NT2/D1 (cell line): Measurements from ENCODE around the gene MED25.

Experiments
- DNase-seq: peaks from one replicate; pipeline ENCODE4 v3.0.0-alpha.2; 2011; ENCODE audit warnings: low read depth, low spot score
- H3K27me3 ChIP-seq: 2 replicates; pipeline ENCODE4 v1.6.0; 2011; ENCODE audit warnings: mild to moderate bottlenecking; ENCODE audit not compliant: insufficient read length, insufficient read depth
- H3K36me3 ChIP-seq: 2 replicates; pipeline ENCODE4 v1.6.1; 2011; ENCODE audit warnings: mild to moderate bottlenecking, low read length, mixed read lengths; ENCODE audit not compliant: insufficient read depth, insufficient read length
- H3K4me1 ChIP-seq: 2 replicates; pipeline ENCODE4 v1.5.1; 2011; ENCODE audit not compliant: insufficient read depth, insufficient read length
- H3K4me3 ChIP-seq: 2 replicates; pipeline ENCODE4 v1.5.1; 2011; ENCODE audit warnings: low read depth; ENCODE audit not compliant: insufficient read length
- H3K9ac ChIP-seq: 2 replicates; pipeline ENCODE4 v1.6.0; 2011; ENCODE audit warnings: low read depth; ENCODE audit not compliant: insufficient read length
- H3K9me3 ChIP-seq: 2 replicates; pipeline ENCODE4 v1.5.1; 2011; ENCODE audit warnings: mild to moderate bottlenecking, low read length; ENCODE audit not compliant: insufficient read depth
- SUZ12 ChIP-seq: IDR thresholded peaks from 2 replicates; pipeline ENCODE4 v1.6.1; 2011; ENCODE audit not compliant: insufficient read length, insufficient read depth; ENCODE audit errors: extremely low read depth
- YY1 ChIP-seq: IDR thresholded peaks from 2 replicates; pipeline ENCODE4 v1.6.1; 2011; ENCODE audit not compliant: insufficient read length, insufficient read depth
- ZNF274 ChIP-seq: IDR thresholded peaks from 2 replicates; pipeline ENCODE4 v1.6.1; 2011; ENCODE audit warnings: mild to moderate bottlenecking, low read depth, low read length

MED25 gene

GRCh38 chr19:49805822-49806619 lies 12.1 kb upstream of the MED25 start:
- H3K27me3 ChIP-seq: no peaks in the 10 kb centered on the region
- TF ChIP-seq YY1: no peak
- TF ChIP-seq SUZ12: no peak
- TF ChIP-seq ZNF274: no peak
- H3K4me1 ChIP-seq: peaks cover 16% of the 10 kb centered on the region
- DNase-seq: no peak
- no peaks in the 10 kb centered on the region for H3K9me3 ChIP-seq
- no peak overlapping the region for H3K4me3 ChIP-seq
- no peak overlapping the region for H3K9ac ChIP-seq
- H3K36me3 ChIP-seq: peaks cover 73% of the 10 kb centered on the region

DNA sequence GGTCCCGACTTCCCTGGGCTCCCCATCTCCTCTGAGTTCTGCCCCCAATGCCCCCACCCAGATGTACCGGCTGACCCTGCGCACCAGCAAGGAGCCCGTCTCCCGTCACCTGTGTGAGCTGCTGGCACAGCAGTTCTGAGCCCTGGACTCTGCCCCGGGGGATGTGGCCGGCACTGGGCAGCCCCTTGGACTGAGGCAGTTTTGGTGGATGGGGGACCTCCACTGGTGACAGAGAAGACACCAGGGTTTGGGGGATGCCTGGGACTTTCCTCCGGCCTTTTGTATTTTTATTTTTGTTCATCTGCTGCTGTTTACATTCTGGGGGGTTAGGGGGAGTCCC lies 11.5 kb upstream of the MED25 start:
- TF ChIP-seq SUZ12 (no peak), YY1 (no peak), ZNF274 (no peak)
- no peak for DNase-seq
- peaks cover 68% of the 10 kb centered on the region for H3K36me3 ChIP-seq
- no peak overlapping the region for H3K9ac ChIP-seq
- H3K4me3 ChIP-seq: no peak overlapping the region
- no peaks in the 10 kb centered on the region for H3K27me3 ChIP-seq
- H3K9me3 ChIP-seq: no peaks in the 10 kb centered on the region
- peaks cover 12% of the 10 kb centered on the region for H3K4me1 ChIP-seq

- Histone ChIP-seq H3K9ac (no peak overlapping the region), H3K4me1 (peaks cover 10% of the 10 kb centered on the region), H3K9me3 (no peaks in the 10 kb centered on the region), H3K4me3 (no peak overlapping the region), H3K36me3 (peaks cover 62% of the 10 kb centered on the region), H3K27me3 (no peaks in the 10 kb centered on the region)
- TF ChIP-seq SUZ12 (no peak), YY1 (no peak), ZNF274 (no peak)
- no peak for DNase-seq
Measured at GRCh38 chr19:49807058-49807903, 10.8 kb upstream of the MED25 start.

DNA sequence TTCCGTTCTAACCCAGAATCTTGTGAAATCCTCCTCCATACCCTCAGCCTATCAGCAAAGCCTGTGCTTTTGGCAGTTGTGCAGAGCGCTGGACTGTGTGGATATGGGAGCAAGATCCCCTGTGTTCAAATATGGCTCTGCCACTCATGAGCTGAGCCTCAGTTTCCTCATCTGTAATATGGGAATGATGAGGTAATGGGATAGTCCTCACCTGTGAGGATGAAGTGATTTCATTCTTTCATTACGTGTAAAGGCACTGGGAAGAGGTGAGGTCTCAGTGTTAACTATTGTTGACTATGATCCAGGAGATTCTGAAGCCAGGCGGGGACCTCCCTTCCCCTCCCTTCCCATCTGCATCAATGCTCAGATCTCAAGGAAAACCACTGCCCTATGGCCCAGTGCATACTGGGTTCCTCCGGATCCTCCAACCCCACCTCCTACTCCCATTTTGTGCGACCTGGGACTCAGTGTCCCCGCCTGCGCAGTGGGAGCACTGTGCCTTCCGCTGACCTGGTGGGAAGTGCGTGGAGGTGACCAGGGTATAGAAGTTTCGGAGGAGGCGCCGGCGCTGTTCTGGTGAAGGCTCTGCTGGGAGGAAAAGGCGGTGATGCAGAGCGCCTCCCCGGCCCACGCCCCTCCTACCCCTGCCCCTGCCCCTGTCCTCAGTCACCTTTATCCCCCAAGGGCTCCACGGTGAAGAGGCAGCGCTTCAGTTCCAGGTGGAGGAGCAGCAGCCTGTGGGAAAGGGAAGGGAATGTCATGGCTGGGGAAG lies 10.0 kb upstream of the MED25 start:
- H3K4me3 ChIP-seq: no peak overlapping the region
- peaks cover 56% of the 10 kb centered on the region for H3K36me3 ChIP-seq
- DNase-seq: no peak

DNA sequence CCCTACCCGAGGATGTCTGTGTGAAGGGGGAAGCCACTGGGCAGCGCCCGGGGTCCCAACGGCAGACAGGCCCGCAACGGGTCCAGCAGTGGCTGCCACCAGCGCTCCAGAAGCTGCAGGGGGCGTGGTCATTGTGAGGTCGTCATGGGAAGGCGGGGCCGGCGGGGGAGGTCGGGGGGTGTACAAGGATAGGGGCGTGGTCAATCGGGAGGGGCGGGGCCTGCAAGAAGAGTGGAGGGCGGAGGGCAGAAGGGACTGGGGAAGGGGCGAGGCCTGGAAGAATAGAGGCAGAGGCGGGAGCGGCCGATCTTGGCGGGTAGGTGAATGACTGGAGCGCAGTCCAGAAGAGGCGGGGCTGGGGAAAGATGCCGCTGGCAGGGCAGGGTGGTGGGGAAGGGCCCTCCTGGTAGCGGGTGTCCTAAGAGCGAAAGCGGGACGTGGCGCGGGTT lies 9.4 kb upstream of the MED25 start:
- Histone ChIP-seq H3K36me3 (peaks cover 50% of the 10 kb centered on the region), H3K9me3 (no peaks in the 10 kb centered on the region), H3K4me3 (no peak overlapping the region), H3K9ac (no peak overlapping the region), H3K4me1 (peaks cover 7% of the 10 kb centered on the region), H3K27me3 (no peaks in the 10 kb centered on the region)
- no peak for DNase-seq
- TF ChIP-seq ZNF274 (no peak), SUZ12 (no peak), YY1 (no peak)

More for the DNA sequence above, 10.0 kb upstream of the MED25 start:
- no peak for TF ChIP-seq YY1
- TF ChIP-seq SUZ12: no peak
- TF ChIP-seq ZNF274: no peak
- Histone ChIP-seq H3K9me3 (no peaks in the 10 kb centered on the region), H3K4me1 (peaks cover 7% of the 10 kb centered on the region), H3K27me3 (no peaks in the 10 kb centered on the region), H3K9ac (no peak overlapping the region)

- Histone ChIP-seq H3K4me1 (peaks cover 7% of the 10 kb centered on the region), H3K9me3 (no peaks in the 10 kb centered on the region), H3K27me3 (no peaks in the 10 kb centered on the region), H3K36me3 (peaks cover 47% of the 10 kb centered on the region), H3K9ac (peak overlapping the region; percentile 32), H3K4me3 (no peak overlapping the region)
- TF ChIP-seq YY1: no peak
- no peak for TF ChIP-seq SUZ12
- no peak for TF ChIP-seq ZNF274
- no peak for DNase-seq
Measured at GRCh38 chr19:49809160-49809940, 8.7 kb upstream of the MED25 start.
